ENCODE measurements around the gene METTL26.

Gene METTL26

GRCh38 chr16:596736-597060 lies 39.4 kb downstream of the METTL26 start:
- H3K4me3 ChIP-seq (ENCODE audit: low read length) = no peak overlapping the region
- TF ChIP-seq CTCF (conservative IDR thresholded peaks at IDR 0.05; ENCODE audit: low read depth, low read length) = no peak
- DNase-seq (ENCODE audit: low read depth) = no peak

GRCh38 chr16:595942-596735 lies 40.0 kb downstream of the METTL26 start:
- no peak for TF ChIP-seq CTCF (conservative IDR thresholded peaks at IDR 0.05; ENCODE audit: low read depth, low read length)
- H3K4me3 ChIP-seq (ENCODE audit: low read length) = no peak overlapping the region
- no peak for DNase-seq (ENCODE audit: low read depth)

DNA sequence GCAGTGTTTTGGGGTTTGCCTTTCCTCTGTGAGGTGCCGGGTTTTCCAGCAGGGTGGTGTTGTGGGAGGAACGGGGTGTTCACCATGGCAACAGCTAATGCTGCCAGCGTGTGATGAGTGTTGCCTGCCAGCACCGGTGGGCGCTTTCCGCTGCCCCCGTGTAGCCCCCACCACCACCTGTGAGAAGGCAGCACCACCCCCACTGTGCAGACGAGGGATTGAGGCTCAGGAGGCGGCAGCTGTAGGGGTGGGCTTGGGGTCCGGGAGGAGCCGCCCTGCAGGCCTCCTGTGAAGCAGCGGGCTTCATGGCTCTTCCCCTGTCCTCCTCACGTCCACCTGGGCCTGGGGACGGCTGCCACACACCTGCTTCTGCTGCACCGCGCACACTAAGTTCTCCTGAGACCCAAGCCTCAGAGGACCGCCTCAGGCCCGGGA lies 41.0 kb downstream of the METTL26 start:
- no peak for DNase-seq (ENCODE audit: low read depth)
- H3K4me3 ChIP-seq (ENCODE audit: low read length) = no peak overlapping the region
- no peak for TF ChIP-seq CTCF (conservative IDR thresholded peaks at IDR 0.05; ENCODE audit: low read depth, low read length)

DNA sequence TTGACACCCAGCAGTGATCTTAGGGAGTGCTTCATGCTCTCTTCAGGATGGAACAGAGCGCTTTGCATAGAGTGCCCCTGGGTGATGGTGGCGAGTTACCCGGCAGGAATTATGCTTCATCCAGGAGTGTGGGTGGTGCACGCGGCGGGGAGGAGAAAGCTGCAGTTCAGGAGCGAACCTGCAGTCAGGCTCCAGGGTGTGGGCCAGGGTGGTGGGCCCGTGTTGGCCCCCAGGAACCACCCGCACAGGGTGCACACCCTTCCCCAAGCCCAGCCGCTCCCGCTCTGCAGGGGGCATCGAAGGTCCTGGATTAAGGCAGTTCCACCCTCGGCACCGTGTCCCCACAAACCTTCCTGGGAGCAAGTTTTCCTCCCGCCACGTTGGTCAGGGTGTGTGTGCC lies 42.3 kb downstream of the METTL26 start:
- TF ChIP-seq CTCF (conservative IDR thresholded peaks at IDR 0.05; ENCODE audit: low read depth, low read length) = no peak
- DNase-seq (ENCODE audit: low read depth) = no peak
- H3K4me3 ChIP-seq (ENCODE audit: low read length) = no peak overlapping the region

GRCh38 chr16:593406-593805 lies 42.7 kb downstream of the METTL26 start:
- TF ChIP-seq CTCF (conservative IDR thresholded peaks at IDR 0.05; ENCODE audit: low read depth, low read length) = no peak
- no peak for DNase-seq (ENCODE audit: low read depth)
- no peak overlapping the region for H3K4me3 ChIP-seq (ENCODE audit: low read length)

- DNase-seq (ENCODE audit: low read depth) = no peak
- H3K4me3 ChIP-seq (ENCODE audit: low read length) = no peak overlapping the region
- no peak for TF ChIP-seq CTCF (conservative IDR thresholded peaks at IDR 0.05; ENCODE audit: low read depth, low read length)
Observed at GRCh38 chr16:592518-593306, 43.4 kb downstream of the METTL26 start.
